ENCODE measurements around the gene CCNE1.

The CCNE1 gene

GRCh38 chr19:29777781-29778309 lies 33.9 kb upstream of the CCNE1 start:
- TF ChIP-seq, protein P1, sequence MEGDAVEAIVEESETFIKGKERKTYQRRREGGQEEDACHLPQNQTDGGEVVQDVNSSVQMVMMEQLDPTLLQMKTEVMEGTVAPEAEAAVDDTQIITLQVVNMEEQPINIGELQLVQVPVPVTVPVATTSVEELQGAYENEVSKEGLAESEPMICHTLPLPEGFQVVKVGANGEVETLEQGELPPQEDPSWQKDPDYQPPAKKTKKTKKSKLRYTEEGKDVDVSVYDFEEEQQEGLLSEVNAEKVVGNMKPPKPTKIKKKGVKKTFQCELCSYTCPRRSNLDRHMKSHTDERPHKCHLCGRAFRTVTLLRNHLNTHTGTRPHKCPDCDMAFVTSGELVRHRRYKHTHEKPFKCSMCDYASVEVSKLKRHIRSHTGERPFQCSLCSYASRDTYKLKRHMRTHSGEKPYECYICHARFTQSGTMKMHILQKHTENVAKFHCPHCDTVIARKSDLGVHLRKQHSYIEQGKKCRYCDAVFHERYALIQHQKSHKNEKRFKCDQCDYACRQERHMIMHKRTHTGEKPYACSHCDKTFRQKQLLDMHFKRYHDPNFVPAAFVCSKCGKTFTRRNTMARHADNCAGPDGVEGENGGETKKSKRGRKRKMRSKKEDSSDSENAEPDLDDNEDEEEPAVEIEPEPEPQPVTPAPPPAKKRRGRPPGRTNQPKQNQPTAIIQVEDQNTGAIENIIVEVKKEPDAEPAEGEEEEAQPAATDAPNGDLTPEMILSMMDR (conservative IDR thresholded peaks at IDR 0.05; ENCODE audit: control insufficient read depth, insufficient read depth, low read depth, low read length) = no peak
- DNase-seq (ENCODE audit: low read depth) = no peak

DNA sequence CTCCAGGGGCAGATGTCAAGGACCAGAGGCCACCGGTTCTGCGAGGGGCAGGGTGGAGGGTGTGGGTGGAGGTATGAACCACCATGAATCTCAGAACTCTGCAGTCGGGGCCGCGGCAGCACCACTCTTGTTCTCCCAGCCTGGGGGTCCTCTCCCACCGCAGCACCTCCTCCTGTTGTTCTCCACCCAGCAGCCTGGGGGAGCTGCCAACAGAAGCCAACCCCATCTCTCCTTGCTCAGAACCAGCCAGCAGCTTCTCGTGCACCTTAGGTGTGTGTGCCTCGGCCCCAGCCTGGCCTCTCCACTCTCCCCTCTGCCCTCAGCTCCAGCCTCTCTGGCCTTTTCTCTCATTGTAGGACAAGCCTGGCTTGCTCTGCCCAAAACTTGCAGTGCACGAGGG lies 31.9 kb upstream of the CCNE1 start:
- H3K4me3 ChIP-seq (ENCODE audit: control insufficient read depth, low read depth, low read length) = no peak overlapping the region
- DNase-seq (ENCODE audit: low read depth) = no peak
- TF ChIP-seq, protein P1 (conservative IDR thresholded peaks at IDR 0.05; ENCODE audit: control insufficient read depth, insufficient read depth, low read depth, low read length) = no peak

More at GRCh38 chr19:29777781-29778309, 33.9 kb upstream of the CCNE1 start:
- no peak overlapping the region for H3K4me3 ChIP-seq (ENCODE audit: control insufficient read depth, low read depth, low read length)

- no peak for DNase-seq (ENCODE audit: low read depth)
- no peak overlapping the region for H3K4me3 ChIP-seq (ENCODE audit: control insufficient read depth, low read depth, low read length)
- TF ChIP-seq, protein P1 (conservative IDR thresholded peaks at IDR 0.05; ENCODE audit: control insufficient read depth, insufficient read depth, low read depth, low read length) = no peak
These were observed 30.2 kb upstream of the CCNE1 start for GRCh38 chr19:29781386-29782259.

- no peak overlapping the region for H3K4me3 ChIP-seq (ENCODE audit: control insufficient read depth, low read depth, low read length)
- TF ChIP-seq, protein P1 (conservative IDR thresholded peaks at IDR 0.05; ENCODE audit: control insufficient read depth, insufficient read depth, low read depth, low read length) = no peak
- no peak for DNase-seq (ENCODE audit: low read depth)
These were observed 29.6 kb upstream of the CCNE1 start for GRCh38 chr19:29782260-29782580.

GRCh38 chr19:29783627-29784190 lies 28.1 kb upstream of the CCNE1 start:
- no peak overlapping the region for H3K4me3 ChIP-seq (ENCODE audit: control insufficient read depth, low read depth, low read length)
- TF ChIP-seq, protein P1 (conservative IDR thresholded peaks at IDR 0.05; ENCODE audit: control insufficient read depth, insufficient read depth, low read depth, low read length) = no peak
- DNase-seq (ENCODE audit: low read depth) = no peak

DNA sequence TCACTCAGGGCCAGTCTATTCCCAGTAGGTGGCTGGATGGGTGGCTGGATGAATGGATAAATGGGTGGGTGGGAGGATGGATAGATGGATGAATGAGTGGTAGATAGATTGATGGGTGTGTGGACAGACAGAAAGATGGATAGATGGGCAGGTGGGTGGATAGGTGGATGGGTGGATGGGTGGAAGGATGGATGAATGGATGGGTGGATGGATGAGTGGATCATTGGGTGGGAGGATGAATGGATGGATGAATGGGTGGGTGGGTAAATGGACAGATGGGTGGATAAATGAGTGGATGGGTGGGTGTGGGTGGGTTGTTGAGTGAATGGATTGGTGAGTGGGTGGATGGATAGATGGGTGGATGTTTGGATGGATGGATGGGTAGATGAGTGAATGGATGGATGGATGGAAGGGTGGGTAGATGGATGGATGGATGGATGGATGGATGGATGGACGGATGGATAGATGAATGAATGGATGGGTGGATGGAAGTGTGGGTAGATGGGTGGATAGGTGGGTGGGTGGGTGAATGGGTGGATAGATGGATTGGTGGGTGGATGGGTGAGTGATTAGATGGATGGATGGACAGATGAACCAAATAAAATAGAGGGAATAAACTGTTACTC lies 27.1 kb upstream of the CCNE1 start:
- TF ChIP-seq, protein P1 (conservative IDR thresholded peaks at IDR 0.05; ENCODE audit: control insufficient read depth, insufficient read depth, low read depth, low read length) = no peak
- no peak for DNase-seq (ENCODE audit: low read depth)
- H3K4me3 ChIP-seq (ENCODE audit: control insufficient read depth, low read depth, low read length) = no peak overlapping the region
